Sigmoid colon (tissue), 7 donors: ENCODE measurements around the gene TAS1R3. TPM values are rescaled to one million over a fixed set of nuclear protein-coding genes. Genes with fewer than 3 reads are reported as not detected.

Source experiments
- DNase-seq: peaks from one replicate; pipeline ENCODE4 v3.0.0-alpha.2; 2019
- H3K27ac ChIP-seq, 4 donors: fragments of 200-600 bp; sonication (generic); one replicate each; pipeline ENCODE4 v1.5.1; 2016 to 2019; ENCODE audit warnings: mild to moderate bottlenecking in 1 of 4
- H3K27me3 ChIP-seq, 3 donors: fragments of 200-600 bp; sonication (generic); one replicate each; pipeline ENCODE4 v1.5.1; 2019; ENCODE audit warnings: mild to moderate bottlenecking in 1 of 3
- H3K36me3 ChIP-seq, 4 donors: fragments of 200-600 bp; sonication (generic); one replicate each; pipeline ENCODE4 v1.5.1; 2016 to 2019
- H3K4me1 ChIP-seq, 4 donors: fragments of 200-600 bp; sonication (generic); one replicate each; pipeline ENCODE4 v1.5.1; 2017 to 2019
- H3K4me3 ChIP-seq, 4 donors: fragments of 200-600 bp; sonication (generic); one replicate each; pipeline ENCODE4 v1.5.1; 2017 to 2019; ENCODE audit warnings: mild to moderate bottlenecking in 2 of 4, moderate library complexity in 1 of 4
- H3K9me3 ChIP-seq, 4 donors: fragments of 200-600 bp in 3 of 4; sonication (generic) in 3 of 4; one replicate each; pipeline versions ENCODE4 v1.5.1 to v1.6.1; 2013 to 2019
- EP300 ChIP-seq, 4 donors: sonication (generic); formaldehyde crosslinking; IDR thresholded peaks; one replicate each; pipeline ENCODE4 v1.6.1; 2017; ENCODE audit warnings: antibody characterized with exemption in 4 of 4
- POLR2A ChIP-seq, 2 donors: fragments of 450-650 bp; IDR thresholded peaks; one replicate each; pipeline ENCODE4 v1.6.1; 2016; ENCODE audit warnings: antibody characterized with exemption in 2 of 2, mild to moderate bottlenecking in 2 of 2, moderate library complexity in 2 of 2
- POLR2AphosphoS5 ChIP-seq, 4 donors: sonication (generic); formaldehyde crosslinking; IDR thresholded peaks; one replicate each; pipeline ENCODE4 v1.6.1; 2017; ENCODE audit warnings: antibody characterized with exemption in 4 of 4
- WGBS, 2 donors: extraction: QIAGEN DNeasy Blood & Tissue Kit; methylation state at CpG; one replicate each; pipeline ENCODE4 v1.1.7; 2013; 5-methylcytosine and 5-hydroxymethylcytosine counted together
- intact Hi-C: fragments of 100-400 bp; cut with DNase I; formaldehyde crosslinking; loops from one replicate; pipeline ENCODE4 v1.15.1; 2023
- polyA plus RNA-seq, 3 donors: library from polyadenylated mRNA; stranded (reverse); fragments of 200-250 nt; gene quantifications; one replicate each; pipeline ENCODE4 v1.2.3, GENCODE V29; 2013
- small RNA-seq, 3 donors: library from RNA; depleted of rRNA; stranded (forward); fragments of <200 nt; gene quantifications; one replicate each; pipeline ENCODE3, GENCODE V24; 2016
- total RNA-seq, 4 donors: library from RNA; depleted of rRNA; stranded (reverse); fragments of >200 nt; gene quantifications; one replicate each; pipeline ENCODE4 v1.1.0, GENCODE V29; 2016
- TF ChIP-seq, protein P1 (sequence below), 4 experiments: fragments of 450-650 bp in 3 of 4; fragments of 200-600 bp in 1 of 4; IDR thresholded peaks; one replicate each; pipeline ENCODE4 v1.5.1; 2016 to 2019; ENCODE audit warnings: antibody characterized with exemption in 4 of 4, mild to moderate bottlenecking in 3 of 4, moderate library complexity in 2 of 4
- donor health status: healthy with polysubstance abuse.
- donor health status: Bipolar disorder and iron deficiency.
- donor health status: healthy.

Gene TAS1R3
- total and polyA plus RNA-seq, 7 donors: 0.60 to 0.64 TPM; not detected in 5

DNA sequence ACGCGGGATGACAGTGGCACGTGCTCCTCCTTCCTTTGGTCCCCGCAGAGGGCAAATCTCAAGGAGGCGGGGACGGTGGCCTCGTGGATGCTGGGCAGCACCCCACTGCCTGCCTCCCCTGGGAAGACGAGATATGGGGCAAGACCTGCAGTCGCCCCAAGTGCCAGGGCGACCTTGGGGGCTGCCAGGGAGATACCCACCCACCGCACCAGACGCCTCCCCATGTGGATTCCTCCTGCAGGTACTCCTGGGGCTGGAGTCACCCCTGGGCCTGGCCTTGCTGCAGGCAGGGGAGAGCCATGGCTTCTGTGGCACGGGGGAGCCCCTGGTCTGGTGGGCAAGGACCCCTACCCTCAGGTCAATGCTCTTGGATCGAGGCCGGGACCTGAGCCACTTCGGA lies 49.8 kb downstream of the TAS1R3 start:
- DNase-seq: no peak
- Histone ChIP-seq H3K9me3 (no peaks in the 10 kb centered on the region), H3K36me3 (peaks cover 0 to 20% (median 4%) of the 10 kb centered on the region in 4 donors), H3K4me3 (no peak overlapping the region), H3K27ac (no peak overlapping the region), H3K4me1 (peaks cover 0 to 5% (median 3%) of the 10 kb centered on the region in 4 donors), H3K27me3 (no peaks in the 10 kb centered on the region)
- intact Hi-C loops: no loop called here
- TF ChIP-seq, protein P1, sequence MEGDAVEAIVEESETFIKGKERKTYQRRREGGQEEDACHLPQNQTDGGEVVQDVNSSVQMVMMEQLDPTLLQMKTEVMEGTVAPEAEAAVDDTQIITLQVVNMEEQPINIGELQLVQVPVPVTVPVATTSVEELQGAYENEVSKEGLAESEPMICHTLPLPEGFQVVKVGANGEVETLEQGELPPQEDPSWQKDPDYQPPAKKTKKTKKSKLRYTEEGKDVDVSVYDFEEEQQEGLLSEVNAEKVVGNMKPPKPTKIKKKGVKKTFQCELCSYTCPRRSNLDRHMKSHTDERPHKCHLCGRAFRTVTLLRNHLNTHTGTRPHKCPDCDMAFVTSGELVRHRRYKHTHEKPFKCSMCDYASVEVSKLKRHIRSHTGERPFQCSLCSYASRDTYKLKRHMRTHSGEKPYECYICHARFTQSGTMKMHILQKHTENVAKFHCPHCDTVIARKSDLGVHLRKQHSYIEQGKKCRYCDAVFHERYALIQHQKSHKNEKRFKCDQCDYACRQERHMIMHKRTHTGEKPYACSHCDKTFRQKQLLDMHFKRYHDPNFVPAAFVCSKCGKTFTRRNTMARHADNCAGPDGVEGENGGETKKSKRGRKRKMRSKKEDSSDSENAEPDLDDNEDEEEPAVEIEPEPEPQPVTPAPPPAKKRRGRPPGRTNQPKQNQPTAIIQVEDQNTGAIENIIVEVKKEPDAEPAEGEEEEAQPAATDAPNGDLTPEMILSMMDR (IDR thresholded peaks at IDR 0.05): no peak
- no peak for TF ChIP-seq EP300 (IDR thresholded peaks at IDR 0.05)
- TF ChIP-seq POLR2AphosphoS5 (IDR thresholded peaks at IDR 0.05): no peak
- no peak for TF ChIP-seq POLR2A (IDR thresholded peaks at IDR 0.05)
- 95% methylated on average over 16 of the region's 16 CpGs for WGBS, 2 donors

DNA sequence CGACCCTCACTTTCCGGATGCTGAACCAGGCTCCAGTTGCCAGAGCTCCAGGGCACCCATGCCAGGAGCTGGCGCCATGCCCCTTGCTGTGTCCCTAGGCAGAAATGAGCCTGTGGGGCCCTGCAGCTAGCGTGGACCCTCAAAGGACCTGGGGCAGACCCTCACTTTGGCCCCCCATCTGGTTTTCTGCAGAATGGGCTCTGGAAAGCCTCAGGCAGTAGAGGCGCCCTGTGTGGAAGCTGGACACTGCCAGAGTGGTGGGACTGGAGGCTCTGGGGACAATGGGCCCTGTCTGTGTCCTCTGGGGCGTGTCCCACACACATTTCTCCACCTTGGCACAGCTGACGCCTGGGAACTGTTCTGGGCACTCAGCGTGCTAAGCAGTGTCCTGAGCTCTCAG lies 50.2 kb downstream of the TAS1R3 start:
- no peaks in the 10 kb centered on the region for H3K27me3 ChIP-seq
- no peak overlapping the region for H3K4me3 ChIP-seq
- TF ChIP-seq EP300 (IDR thresholded peaks at IDR 0.05) (no peak), POLR2AphosphoS5 (IDR thresholded peaks at IDR 0.05) (no peak), POLR2A (IDR thresholded peaks at IDR 0.05) (no peak)
- TF ChIP-seq, protein P1 (IDR thresholded peaks at IDR 0.05): no peak
- H3K27ac ChIP-seq: no peak overlapping the region
- H3K9me3 ChIP-seq: no peaks in the 10 kb centered on the region
- no peak for DNase-seq
- WGBS, 2 donors: 80 to 83% methylated on average over 8 of the region's 8 CpGs
- peaks cover under 1 to 24% (median 8%) of the 10 kb centered on the region in 4 donors for H3K36me3 ChIP-seq
- intact Hi-C loops: no loop called here
- peaks cover 0 to under 1% (median 0%) of the 10 kb centered on the region in 4 donors for H3K4me1 ChIP-seq

Small RNA genes lying within 50 kb of the gene (small RNA-seq; reads per million reads assigned to genes)
- 0 to 0.11 (median 0.06) reads per million in 3 donors for gene MIR6726

Other genes with a start within 250 kb of the TAS1R3 start
- gene C1orf159, start 215.2 kb upstream of the TAS1R3 start, total RNA-seq: 10 to 100 TPM in 2 of 4 donors, 1 to 10 TPM in 2; 7.9 to 13.8 (median 10.4) TPM
- gene C1orf159, start 215.2 kb upstream of the TAS1R3 start, polyA plus RNA-seq: 10 to 100 TPM in 1 of 3 donors, 1 to 10 TPM in 2; 6.6 to 25.3 (median 6.9) TPM
- not detected for gene TTLL10, start 157.4 kb upstream of the TAS1R3 start, total RNA-seq
- gene TTLL10, start 157.4 kb upstream of the TAS1R3 start, polyA plus RNA-seq: under 1 TPM; 0.46 to 0.70 (median 0.60) TPM
- gene TNFRSF18, start 124.7 kb upstream of the TAS1R3 start, total RNA-seq: under 1 TPM in 1 of 4 donors, not detected in 3; 0.71 TPM
- 1 to 10 TPM in 2 of 3 donors, not detected in 1; 1.2 to 3.9 TPM for gene TNFRSF18, start 124.7 kb upstream of the TAS1R3 start, polyA plus RNA-seq
- gene TNFRSF4, start 117.1 kb upstream of the TAS1R3 start, total RNA-seq: 1 to 10 TPM in 1 of 4 donors, under 1 TPM in 1, not detected in 2; 0.95 to 1.8 TPM
- 1 to 10 TPM; 1.2 to 8.6 (median 1.2) TPM for gene TNFRSF4, start 117.1 kb upstream of the TAS1R3 start, polyA plus RNA-seq
- gene SDF4, start 99.3 kb upstream of the TAS1R3 start, total RNA-seq: 10 to 100 TPM; 73.4 to 95.6 (median 81.9) TPM
- gene SDF4, start 99.3 kb upstream of the TAS1R3 start, polyA plus RNA-seq: 100 to 1,000 TPM in 1 of 3 donors, 10 to 100 TPM in 2; 33.0 to 181 (median 40.2) TPM
- gene B3GALT6, start 99.0 kb upstream of the TAS1R3 start, total RNA-seq: 10 to 100 TPM in 2 of 4 donors, 1 to 10 TPM in 2; 8.6 to 12.5 (median 10.3) TPM
- gene B3GALT6, start 99.0 kb upstream of the TAS1R3 start, polyA plus RNA-seq: 1 to 10 TPM; 1.8 to 9.6 (median 2.5) TPM
- 1 to 10 TPM in 2 of 4 donors, not detected in 2; 1.9 to 5.7 TPM for gene C1QTNF12, start 84.6 kb upstream of the TAS1R3 start, total RNA-seq
- gene C1QTNF12, start 84.6 kb upstream of the TAS1R3 start, polyA plus RNA-seq: 10 to 100 TPM; 17.6 to 28.7 (median 23.4) TPM
- 10 to 100 TPM; 33.1 to 44.3 (median 34.0) TPM for gene UBE2J2, start 57.4 kb upstream of the TAS1R3 start, total RNA-seq
- gene UBE2J2, start 57.4 kb upstream of the TAS1R3 start, polyA plus RNA-seq: 10 to 100 TPM; 32.4 to 63.6 (median 54.6) TPM
- gene SCNN1D, start 50.8 kb upstream of the TAS1R3 start, total RNA-seq: 1 to 10 TPM; 1.2 to 5.0 (median 3.2) TPM
- gene SCNN1D, start 50.8 kb upstream of the TAS1R3 start, polyA plus RNA-seq: 1 to 10 TPM in 1 of 3 donors, under 1 TPM in 1, not detected in 1; under 0.01 to 3.2 TPM
- 10 to 100 TPM; 21.4 to 57.1 (median 33.4) TPM for gene ACAP3, start 23.4 kb upstream of the TAS1R3 start, total RNA-seq
- 10 to 100 TPM in 1 of 3 donors, 1 to 10 TPM in 2; 7.2 to 41.8 (median 8.3) TPM for gene ACAP3, start 23.4 kb upstream of the TAS1R3 start, polyA plus RNA-seq
- gene PUSL1, start 22.7 kb upstream of the TAS1R3 start, total RNA-seq: 10 to 100 TPM; 15.7 to 24.0 (median 20.4) TPM
- gene PUSL1, start 22.7 kb upstream of the TAS1R3 start, polyA plus RNA-seq: 10 to 100 TPM; 12.6 to 22.3 (median 12.7) TPM
- gene INTS11, start 6.6 kb upstream of the TAS1R3 start, total RNA-seq: 100 to 1,000 TPM in 1 of 4 donors, 10 to 100 TPM in 3; 83.8 to 135 (median 93.4) TPM
- gene INTS11, start 6.6 kb upstream of the TAS1R3 start, polyA plus RNA-seq: 100 to 1,000 TPM in 1 of 3 donors, 10 to 100 TPM in 2; 58.3 to 117 (median 62.7) TPM
- 10 to 100 TPM in 2 of 4 donors, 1 to 10 TPM in 2; 8.4 to 21.6 (median 10.5) TPM for gene CPTP, start 6.5 kb upstream of the TAS1R3 start, total RNA-seq
- 10 to 100 TPM; 41.4 to 57.1 (median 42.0) TPM for gene CPTP, start 6.5 kb upstream of the TAS1R3 start, polyA plus RNA-seq
- gene DVL1, start 18.1 kb downstream of the TAS1R3 start, total RNA-seq: 10 to 100 TPM; 50.7 to 85.0 (median 61.9) TPM
- gene DVL1, start 18.1 kb downstream of the TAS1R3 start, polyA plus RNA-seq: 10 to 100 TPM; 25.8 to 59.9 (median 36.3) TPM
- gene MXRA8, start 27.3 kb downstream of the TAS1R3 start, total RNA-seq: 100 to 1,000 TPM in 3 of 4 donors, 10 to 100 TPM in 1; 78.8 to 234 (median 114) TPM
- gene MXRA8, start 27.3 kb downstream of the TAS1R3 start, polyA plus RNA-seq: 10 to 100 TPM in 2 of 3 donors, 1 to 10 TPM in 1; 2.8 to 26.2 (median 22.2) TPM
- gene AURKAIP1, start 43.9 kb downstream of the TAS1R3 start, total RNA-seq: 100 to 1,000 TPM in 3 of 4 donors, 10 to 100 TPM in 1; 89.3 to 143 (median 124) TPM
- 100 to 1,000 TPM; 263 to 288 (median 271) TPM for gene AURKAIP1, start 43.9 kb downstream of the TAS1R3 start, polyA plus RNA-seq
- 100 to 1,000 TPM; 139 to 375 (median 173) TPM for gene CCNL2, start 68.1 kb downstream of the TAS1R3 start, total RNA-seq
- 10 to 100 TPM; 15.0 to 99.6 (median 16.2) TPM for gene CCNL2, start 68.1 kb downstream of the TAS1R3 start, polyA plus RNA-seq
- gene MRPL20, start 76.0 kb downstream of the TAS1R3 start, total RNA-seq: 100 to 1,000 TPM; 133 to 235 (median 206) TPM
- 100 to 1,000 TPM; 155 to 216 (median 171) TPM for gene MRPL20, start 76.0 kb downstream of the TAS1R3 start, polyA plus RNA-seq
- 10 to 100 TPM; 10.0 to 23.0 (median 15.8) TPM for gene ANKRD65, start 90.0 kb downstream of the TAS1R3 start, total RNA-seq
- 1 to 10 TPM in 2 of 3 donors, under 1 TPM in 1; 0.69 to 5.4 (median 3.8) TPM for gene ANKRD65, start 90.0 kb downstream of the TAS1R3 start, polyA plus RNA-seq
- gene VWA1, start 104.4 kb downstream of the TAS1R3 start, total RNA-seq: 100 to 1,000 TPM in 1 of 4 donors, 10 to 100 TPM in 3; 47.1 to 107 (median 71.1) TPM
- 10 to 100 TPM in 1 of 3 donors, 1 to 10 TPM in 2; 2.4 to 44.2 (median 3.7) TPM for gene VWA1, start 104.4 kb downstream of the TAS1R3 start, polyA plus RNA-seq
- gene ATAD3C, start 118.4 kb downstream of the TAS1R3 start, total RNA-seq: under 1 TPM; 0.16 to 0.55 (median 0.45) TPM
- 1 to 10 TPM in 1 of 3 donors, under 1 TPM in 1, not detected in 1; under 0.01 to 1.5 TPM for gene ATAD3C, start 118.4 kb downstream of the TAS1R3 start, polyA plus RNA-seq
- gene ATAD3B, start 140.5 kb downstream of the TAS1R3 start, total RNA-seq: 10 to 100 TPM; 11.1 to 47.1 (median 13.1) TPM
- 10 to 100 TPM in 1 of 3 donors, 1 to 10 TPM in 2; 4.8 to 49.4 (median 5.3) TPM for gene ATAD3B, start 140.5 kb downstream of the TAS1R3 start, polyA plus RNA-seq
- gene ATAD3A, start 180.9 kb downstream of the TAS1R3 start, total RNA-seq: 10 to 100 TPM in 3 of 4 donors, 1 to 10 TPM in 1; 8.6 to 14.7 (median 12.1) TPM
- 10 to 100 TPM; 12.6 to 40.4 (median 13.6) TPM for gene ATAD3A, start 180.9 kb downstream of the TAS1R3 start, polyA plus RNA-seq
- 10 to 100 TPM; 15.3 to 35.2 (median 17.6) TPM for gene TMEM240, start 209.3 kb downstream of the TAS1R3 start, total RNA-seq
- gene TMEM240, start 209.3 kb downstream of the TAS1R3 start, polyA plus RNA-seq: 1 to 10 TPM in 2 of 3 donors, not detected in 1; 3.7 to 4.8 TPM
- gene SSU72, start 243.6 kb downstream of the TAS1R3 start, total RNA-seq: 100 to 1,000 TPM in 3 of 4 donors, 10 to 100 TPM in 1; 98.9 to 119 (median 109) TPM
- 100 to 1,000 TPM; 129 to 165 (median 150) TPM for gene SSU72, start 243.6 kb downstream of the TAS1R3 start, polyA plus RNA-seq